Measurements from ENCODE around the gene GLP2R.

Gene GLP2R

DNA sequence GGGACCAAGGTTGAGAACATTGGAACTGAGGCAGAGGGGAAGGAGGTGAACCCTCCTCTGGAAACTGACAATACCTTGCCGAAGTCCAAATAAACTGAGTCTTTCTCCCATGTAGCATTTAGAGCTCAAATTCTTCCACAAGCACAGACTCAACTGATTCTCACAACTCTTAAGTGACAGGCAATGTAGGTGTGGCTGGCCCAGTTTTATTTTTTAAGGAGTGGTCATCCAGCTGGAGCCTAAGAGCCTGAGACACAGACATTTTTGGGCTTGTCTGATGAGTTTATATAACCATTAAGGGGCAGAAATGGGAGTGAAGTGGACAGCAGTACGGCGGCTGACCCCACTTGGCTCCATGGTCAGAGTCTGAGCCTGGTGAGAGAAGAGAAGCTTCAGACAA lies 68.5 kb downstream of the GLP2R start:
- no peak overlapping the region for H3K4me3 ChIP-seq (ENCODE audit: insufficient read depth, low read depth, low read length, poor library complexity, severe bottlenecking)
- H3K9me3 ChIP-seq (ENCODE audit: control insufficient read depth, low read length): no peaks in the 10 kb centered on the region
- no peak overlapping the region for H3K27ac ChIP-seq (ENCODE audit: insufficient read depth, low read length, poor library complexity, severe bottlenecking)

DNA sequence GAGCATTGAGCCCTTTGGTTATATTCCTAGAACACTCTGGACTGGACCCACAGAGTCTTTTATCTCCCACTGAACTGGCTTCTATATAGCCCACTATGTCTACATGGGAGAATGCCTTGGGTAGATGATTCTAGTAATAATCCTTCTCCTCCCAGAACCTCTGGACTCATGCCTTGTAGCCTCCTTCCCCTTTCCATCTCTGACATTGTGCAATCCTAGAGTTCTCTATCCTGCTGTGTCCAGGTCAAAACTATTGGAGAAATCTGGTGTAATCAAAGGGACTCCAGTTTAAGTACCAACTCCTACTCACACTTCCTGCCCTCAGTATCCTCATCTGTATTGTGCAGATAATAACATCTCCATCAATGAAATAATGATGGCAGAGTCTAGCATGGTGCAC lies 70.2 kb downstream of the GLP2R start:
- no peaks in the 10 kb centered on the region for H3K4me1 ChIP-seq (ENCODE audit: control insufficient read depth, insufficient read depth, low read length, poor library complexity, severe bottlenecking)
- H3K36me3 ChIP-seq (ENCODE audit: control insufficient read depth, insufficient read depth, low read length): no peaks in the 10 kb centered on the region
- H3K4me3 ChIP-seq (ENCODE audit: insufficient read depth, low read depth, low read length, poor library complexity, severe bottlenecking): no peak overlapping the region
- H3K27ac ChIP-seq (ENCODE audit: insufficient read depth, low read length, poor library complexity, severe bottlenecking): no peak overlapping the region
- H3K27me3 ChIP-seq (replicated peaks; ENCODE audit: control insufficient read depth, insufficient read depth, low read length, poor library complexity, severe bottlenecking): no peaks in the 10 kb centered on the region
- no peak for DNase-seq
- no peaks in the 10 kb centered on the region for H3K9me3 ChIP-seq (ENCODE audit: control insufficient read depth, low read length)

More for the DNA sequence above, 68.5 kb downstream of the GLP2R start:
- Histone ChIP-seq H3K36me3 (ENCODE audit: control insufficient read depth, insufficient read depth, low read length) (no peaks in the 10 kb centered on the region), H3K27me3 (replicated peaks; ENCODE audit: control insufficient read depth, insufficient read depth, low read length, poor library complexity, severe bottlenecking) (no peaks in the 10 kb centered on the region), H3K4me1 (ENCODE audit: control insufficient read depth, insufficient read depth, low read length, poor library complexity, severe bottlenecking) (no peaks in the 10 kb centered on the region)
- DNase-seq: no peak

DNA sequence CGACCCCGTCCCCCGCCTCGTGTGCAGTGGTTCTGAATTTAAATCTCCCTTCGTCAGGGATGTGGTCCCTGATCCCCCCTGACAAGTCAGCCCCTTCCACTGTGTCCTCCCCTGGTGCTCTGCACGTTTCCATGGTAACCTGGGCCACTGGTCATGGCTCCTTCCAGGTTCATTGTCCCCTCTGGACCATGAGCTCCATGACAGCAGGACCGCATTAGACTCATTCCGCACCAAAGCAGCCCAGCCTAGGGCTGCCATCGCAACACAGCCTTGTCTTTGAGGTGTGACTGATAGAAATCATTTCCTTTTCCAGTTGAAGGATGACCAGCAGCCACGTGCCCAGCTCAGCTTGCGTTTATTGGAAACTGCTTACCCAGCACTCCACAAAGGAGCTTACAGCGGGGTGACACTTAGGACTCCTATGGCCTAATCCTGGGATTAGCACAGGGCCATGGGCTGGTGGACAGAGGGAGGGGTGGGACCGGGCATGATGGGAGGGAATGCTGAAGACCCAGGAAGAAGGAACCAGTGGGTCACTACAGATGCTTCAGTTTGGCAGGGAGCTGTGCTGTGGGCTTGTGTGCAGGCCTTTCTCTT lies 71.7 kb downstream of the GLP2R start:
- H3K4me3 ChIP-seq (ENCODE audit: insufficient read depth, low read depth, low read length, poor library complexity, severe bottlenecking): no peak overlapping the region
- no peak overlapping the region for H3K27ac ChIP-seq (ENCODE audit: insufficient read depth, low read length, poor library complexity, severe bottlenecking)
- no peak for DNase-seq
- no peaks in the 10 kb centered on the region for H3K4me1 ChIP-seq (ENCODE audit: control insufficient read depth, insufficient read depth, low read length, poor library complexity, severe bottlenecking)
- H3K27me3 ChIP-seq (replicated peaks; ENCODE audit: control insufficient read depth, insufficient read depth, low read length, poor library complexity, severe bottlenecking): no peaks in the 10 kb centered on the region
- H3K36me3 ChIP-seq (ENCODE audit: control insufficient read depth, insufficient read depth, low read length): no peaks in the 10 kb centered on the region
- no peaks in the 10 kb centered on the region for H3K9me3 ChIP-seq (ENCODE audit: control insufficient read depth, low read length)

DNA sequence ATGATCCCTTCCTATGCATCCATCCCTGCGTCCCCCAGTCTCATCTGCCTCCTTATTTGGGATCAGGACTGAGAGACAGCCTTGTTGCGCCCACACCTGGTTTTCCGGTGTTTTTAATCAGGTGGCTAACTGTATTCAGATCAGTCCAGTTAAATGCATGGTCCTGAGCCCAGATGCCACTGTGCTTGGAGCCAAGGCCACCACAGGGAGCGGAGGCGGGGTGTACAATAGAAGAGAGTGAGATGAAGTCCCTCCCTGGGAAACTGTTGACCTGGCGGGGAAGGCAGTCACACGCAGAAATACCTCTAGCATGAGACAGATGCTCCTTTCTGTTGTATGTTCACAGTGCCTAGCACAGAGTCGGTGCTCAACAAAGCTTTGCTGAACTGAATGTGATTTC lies 73.1 kb downstream of the GLP2R start:
- Histone ChIP-seq H3K4me1 (ENCODE audit: control insufficient read depth, insufficient read depth, low read length, poor library complexity, severe bottlenecking) (no peaks in the 10 kb centered on the region), H3K4me3 (ENCODE audit: insufficient read depth, low read depth, low read length, poor library complexity, severe bottlenecking) (no peak overlapping the region), H3K27ac (ENCODE audit: insufficient read depth, low read length, poor library complexity, severe bottlenecking) (no peak overlapping the region), H3K9me3 (ENCODE audit: control insufficient read depth, low read length) (no peaks in the 10 kb centered on the region), H3K36me3 (ENCODE audit: control insufficient read depth, insufficient read depth, low read length) (no peaks in the 10 kb centered on the region), H3K27me3 (replicated peaks; ENCODE audit: control insufficient read depth, insufficient read depth, low read length, poor library complexity, severe bottlenecking) (no peaks in the 10 kb centered on the region)
- no peak for DNase-seq

DNA sequence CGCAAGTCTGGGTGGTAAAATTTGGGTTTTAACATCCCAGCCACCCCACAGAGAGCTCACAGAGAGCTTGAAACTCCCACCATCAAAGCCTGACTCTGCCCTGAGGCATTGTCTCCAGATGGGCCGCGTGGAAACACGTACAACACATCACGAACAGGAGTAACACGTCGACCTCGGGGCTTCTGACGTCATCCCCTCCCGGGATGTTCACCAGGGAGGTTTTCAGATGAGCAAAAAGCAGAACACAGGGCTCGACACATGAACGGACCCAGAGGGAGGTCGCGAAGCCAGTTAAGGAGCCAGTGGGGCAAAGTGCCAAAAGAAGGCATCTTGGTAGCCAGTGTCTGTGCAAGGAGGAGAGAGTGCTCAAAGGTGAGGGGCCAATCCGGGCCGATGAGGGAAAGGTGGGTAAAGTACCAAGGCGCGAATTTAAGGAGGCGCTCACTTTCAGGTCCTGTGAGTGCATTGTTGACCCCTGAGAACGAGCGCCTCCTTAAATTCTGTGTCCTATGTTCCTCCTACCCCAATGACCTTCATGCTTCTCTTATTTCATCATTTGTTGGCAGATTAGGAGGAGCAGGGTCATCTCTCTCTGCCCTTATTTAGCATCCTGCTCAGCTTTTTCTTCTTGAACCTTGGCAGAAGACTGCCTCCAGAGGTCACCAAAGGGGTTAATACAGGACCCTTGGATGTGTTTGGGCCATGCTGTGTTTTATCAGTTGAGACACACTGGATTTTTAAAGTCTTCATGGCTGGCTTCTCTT lies 73.7 kb downstream of the GLP2R start:
- Histone ChIP-seq H3K9me3 (ENCODE audit: control insufficient read depth, low read length) (no peaks in the 10 kb centered on the region), H3K27ac (ENCODE audit: insufficient read depth, low read length, poor library complexity, severe bottlenecking) (no peak overlapping the region), H3K27me3 (replicated peaks; ENCODE audit: control insufficient read depth, insufficient read depth, low read length, poor library complexity, severe bottlenecking) (no peaks in the 10 kb centered on the region), H3K36me3 (ENCODE audit: control insufficient read depth, insufficient read depth, low read length) (no peaks in the 10 kb centered on the region), H3K4me3 (ENCODE audit: insufficient read depth, low read depth, low read length, poor library complexity, severe bottlenecking) (no peak overlapping the region), H3K4me1 (ENCODE audit: control insufficient read depth, insufficient read depth, low read length, poor library complexity, severe bottlenecking) (no peaks in the 10 kb centered on the region)
- DNase-seq: no peak

DNA sequence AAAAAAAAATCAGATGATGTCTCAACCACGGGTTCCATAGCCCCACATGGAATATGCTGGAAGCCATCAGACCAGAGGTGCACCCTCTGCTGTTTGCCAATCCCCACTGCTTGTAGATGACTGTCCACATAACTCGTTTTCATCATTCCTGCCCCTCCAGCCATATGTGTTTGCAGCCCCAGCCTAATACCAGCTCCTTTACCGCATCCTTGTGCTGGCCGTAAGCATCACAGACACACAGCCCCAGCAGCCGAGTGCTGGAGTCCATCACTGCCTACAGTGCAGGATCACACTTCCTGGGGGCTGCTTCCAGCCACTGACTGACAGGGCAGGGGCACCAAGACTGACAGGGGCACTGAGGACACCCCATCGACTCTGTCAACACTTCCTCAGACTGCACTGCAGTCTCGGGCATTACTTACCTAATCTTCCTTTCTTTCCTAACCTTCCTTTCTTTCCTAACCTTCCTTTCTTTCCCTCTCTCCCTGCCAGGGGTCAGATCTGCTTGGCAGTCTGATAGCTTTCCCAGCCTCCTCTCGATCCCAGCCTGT lies 74.4 kb downstream of the GLP2R start:
- H3K4me3 ChIP-seq (ENCODE audit: insufficient read depth, low read depth, low read length, poor library complexity, severe bottlenecking): no peak overlapping the region
- H3K9me3 ChIP-seq (ENCODE audit: control insufficient read depth, low read length): no peaks in the 10 kb centered on the region
- H3K27me3 ChIP-seq (replicated peaks; ENCODE audit: control insufficient read depth, insufficient read depth, low read length, poor library complexity, severe bottlenecking): no peaks in the 10 kb centered on the region
- no peaks in the 10 kb centered on the region for H3K36me3 ChIP-seq (ENCODE audit: control insufficient read depth, insufficient read depth, low read length)
- no peaks in the 10 kb centered on the region for H3K4me1 ChIP-seq (ENCODE audit: control insufficient read depth, insufficient read depth, low read length, poor library complexity, severe bottlenecking)
- DNase-seq: no peak
- no peak overlapping the region for H3K27ac ChIP-seq (ENCODE audit: insufficient read depth, low read length, poor library complexity, severe bottlenecking)

DNA sequence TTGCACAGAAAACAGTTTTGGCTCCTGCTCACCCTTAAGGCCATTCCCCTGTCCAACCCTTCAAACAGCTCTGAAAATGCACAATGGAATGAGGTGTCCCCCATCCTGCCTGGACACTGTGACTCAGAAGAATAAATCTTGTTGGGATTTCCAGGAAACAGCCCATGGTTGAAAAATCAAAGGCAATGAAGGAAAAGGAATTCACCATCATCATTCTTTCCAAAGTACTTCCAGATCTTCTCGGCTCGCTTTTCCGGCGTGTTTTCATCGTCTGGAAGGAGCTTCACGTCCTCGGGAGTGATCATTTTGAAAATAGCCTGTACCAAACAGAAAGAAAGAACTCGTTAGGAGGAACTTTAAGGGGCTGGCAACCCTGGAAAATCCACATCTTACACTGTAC lies 75.1 kb downstream of the GLP2R start:
- H3K36me3 ChIP-seq (ENCODE audit: control insufficient read depth, insufficient read depth, low read length): no peaks in the 10 kb centered on the region
- DNase-seq: no peak

DNA sequence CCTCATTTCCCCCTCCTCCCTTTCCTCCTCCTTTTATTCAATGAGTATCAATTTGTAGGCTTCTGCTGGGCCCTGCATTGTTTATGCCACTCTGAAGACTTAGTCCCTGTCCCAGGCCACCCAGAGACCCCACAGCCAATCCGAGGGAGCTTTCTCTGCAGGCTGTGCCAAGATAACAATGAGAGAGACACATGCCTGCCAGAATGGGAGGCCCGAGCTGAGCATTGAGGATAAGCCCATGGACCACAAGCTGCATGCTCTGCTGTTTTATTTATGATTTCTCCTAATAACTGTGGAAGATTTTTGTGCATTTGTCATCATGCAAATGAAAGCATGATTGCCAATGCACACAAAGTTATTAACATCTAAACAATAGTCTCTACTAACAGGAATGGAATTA lies 76.4 kb downstream of the GLP2R start:
- Histone ChIP-seq H3K27ac (ENCODE audit: insufficient read depth, low read length, poor library complexity, severe bottlenecking) (no peak overlapping the region), H3K27me3 (replicated peaks; ENCODE audit: control insufficient read depth, insufficient read depth, low read length, poor library complexity, severe bottlenecking) (no peaks in the 10 kb centered on the region), H3K36me3 (ENCODE audit: control insufficient read depth, insufficient read depth, low read length) (no peaks in the 10 kb centered on the region), H3K9me3 (ENCODE audit: control insufficient read depth, low read length) (no peaks in the 10 kb centered on the region), H3K4me3 (ENCODE audit: insufficient read depth, low read depth, low read length, poor library complexity, severe bottlenecking) (no peak overlapping the region), H3K4me1 (ENCODE audit: control insufficient read depth, insufficient read depth, low read length, poor library complexity, severe bottlenecking) (no peaks in the 10 kb centered on the region)
- no peak for DNase-seq

More for the DNA sequence above, 75.1 kb downstream of the GLP2R start:
- Histone ChIP-seq H3K27ac (ENCODE audit: insufficient read depth, low read length, poor library complexity, severe bottlenecking) (no peak overlapping the region), H3K27me3 (replicated peaks; ENCODE audit: control insufficient read depth, insufficient read depth, low read length, poor library complexity, severe bottlenecking) (no peaks in the 10 kb centered on the region), H3K9me3 (ENCODE audit: control insufficient read depth, low read length) (no peaks in the 10 kb centered on the region), H3K4me3 (ENCODE audit: insufficient read depth, low read depth, low read length, poor library complexity, severe bottlenecking) (no peak overlapping the region), H3K4me1 (ENCODE audit: control insufficient read depth, insufficient read depth, low read length, poor library complexity, severe bottlenecking) (no peaks in the 10 kb centered on the region)

DNA sequence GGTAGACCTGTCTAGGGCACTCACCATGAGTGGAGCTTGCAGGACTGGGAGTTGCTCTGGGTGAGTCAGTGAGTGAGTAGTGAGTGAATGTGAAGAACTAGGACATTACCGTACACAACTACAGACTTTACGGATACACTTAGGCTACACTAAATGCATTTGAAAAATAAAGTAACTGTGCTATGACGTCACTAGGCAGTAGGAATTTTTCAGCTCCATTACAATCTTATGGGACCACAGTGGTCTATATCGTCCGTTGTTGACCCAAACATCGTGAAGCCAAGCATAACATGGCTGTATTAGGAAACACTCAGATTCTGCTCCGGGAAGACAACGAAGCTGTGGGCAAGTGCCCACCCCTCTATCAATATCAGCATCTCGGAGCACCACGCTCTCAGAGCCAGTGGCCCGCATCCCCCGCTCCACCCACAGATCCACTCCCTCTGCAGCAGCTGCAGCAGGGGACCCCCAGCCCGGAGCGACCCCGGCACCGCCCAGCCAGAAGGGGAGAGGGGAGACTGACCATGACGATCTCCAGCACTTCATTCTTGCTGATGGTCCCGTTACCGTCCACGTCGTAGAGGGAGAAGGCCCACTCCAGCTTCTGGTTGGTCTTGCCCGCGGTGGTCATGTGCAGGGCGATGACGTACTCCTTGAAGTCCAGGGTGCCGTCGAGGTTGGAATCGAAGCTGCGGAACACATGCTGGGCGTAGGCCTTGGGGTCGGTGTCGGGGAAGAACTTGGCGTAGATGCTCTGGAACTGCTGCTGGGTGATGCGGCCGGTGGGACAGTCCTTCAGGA lies 78.8 kb downstream of the GLP2R start:
- Histone ChIP-seq H3K9me3 (ENCODE audit: control insufficient read depth, low read length) (no peaks in the 10 kb centered on the region), H3K36me3 (ENCODE audit: control insufficient read depth, insufficient read depth, low read length) (no peaks in the 10 kb centered on the region), H3K4me3 (ENCODE audit: insufficient read depth, low read depth, low read length, poor library complexity, severe bottlenecking) (no peak overlapping the region), H3K4me1 (ENCODE audit: control insufficient read depth, insufficient read depth, low read length, poor library complexity, severe bottlenecking) (no peaks in the 10 kb centered on the region), H3K27me3 (replicated peaks; ENCODE audit: control insufficient read depth, insufficient read depth, low read length, poor library complexity, severe bottlenecking) (no peaks in the 10 kb centered on the region), H3K27ac (ENCODE audit: insufficient read depth, low read length, poor library complexity, severe bottlenecking) (no peak overlapping the region)
- no peak for DNase-seq

DNA sequence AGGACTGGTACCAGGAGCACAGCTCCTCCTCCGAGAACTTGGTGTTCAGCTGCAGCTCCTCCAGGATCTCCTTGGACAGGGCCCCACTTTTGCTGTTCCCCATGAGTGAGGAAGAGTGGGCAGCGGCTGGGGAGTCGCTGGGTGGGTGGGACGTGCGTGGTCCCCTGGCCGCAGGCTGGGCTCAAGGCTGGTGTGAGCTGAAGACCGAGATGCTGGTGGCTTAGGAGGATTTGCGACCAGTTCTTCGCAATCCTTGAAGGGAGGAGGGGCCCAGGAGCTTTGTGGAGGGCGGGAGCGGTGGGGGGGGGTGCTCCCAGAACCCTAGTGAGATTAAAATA lies 79.3 kb downstream of the GLP2R start, which contains the start of gene RCVRN:
Gene RCVRN, minus strand, starts transcription at position 194 of the 338 bp plus-strand sequence. Its CDS starts 91 bp downstream, at position 103.
- Histone ChIP-seq H3K27ac (ENCODE audit: insufficient read depth, low read length, poor library complexity, severe bottlenecking) (no peak within 1 kb of the TSS), H3K36me3 (ENCODE audit: control insufficient read depth, insufficient read depth, low read length) (no peaks in the 10 kb centered on the region), H3K9me3 (ENCODE audit: control insufficient read depth, low read length) (no peaks in the 10 kb centered on the region), H3K27me3 (replicated peaks; ENCODE audit: control insufficient read depth, insufficient read depth, low read length, poor library complexity, severe bottlenecking) (no peaks in the 10 kb centered on the region), H3K4me1 (ENCODE audit: control insufficient read depth, insufficient read depth, low read length, poor library complexity, severe bottlenecking) (no peaks in the 10 kb centered on the region), H3K4me3 (ENCODE audit: insufficient read depth, low read depth, low read length, poor library complexity, severe bottlenecking) (no peak within 1 kb of the TSS)
- no peak for DNase-seq
